Inflammatory macrophage treated with lipopolysaccharide for 1 hour (primary cell): Measurements from ENCODE around the gene PTCD1.
"Not testable (repeated sequence)": the region's sequence is repeated elsewhere in the genome, so short reads cannot be mapped to it uniquely, and the experiment has no call there.

Experiments used
- DNase-seq, 2 donors: peaks; one replicate each; pipeline ENCODE4 v3.0.0-alpha.2; 2020 to 2022

PTCD1 gene

GRCh38 chr7:99448855-99449254 lies 10.3 kb upstream of the PTCD1 start:
- DNase-seq, result no peak

GRCh38 chr7:99447943-99448342 lies 9.3 kb upstream of the PTCD1 start:
- no peak for DNase-seq

GRCh38 chr7:99446096-99446495 lies 7.5 kb upstream of the PTCD1 start:
- no peak for DNase-seq

- DNase-seq, result no peak
These were observed 1.6 kb upstream of the PTCD1 start for GRCh38 chr7:99440195-99440594.

- DNase-seq, result peak in 1 of 2 donors; percentile 1
These were observed 539 bp downstream of the PTCD1 start for GRCh38 chr7:99437946-99438572.

- DNase-seq, result no peak
These were observed 5.4 kb downstream of the PTCD1 start for GRCh38 chr7:99433158-99433557.

- not testable (repeated sequence) for DNase-seq
These were observed 6.7 kb downstream of the PTCD1 start for GRCh38 chr7:99431756-99432540.

- DNase-seq, result no peak
These were observed 8.8 kb downstream of the PTCD1 start for GRCh38 chr7:99429756-99430155.

- DNase-seq, result no peak
These were observed 9.5 kb downstream of the PTCD1 start for GRCh38 chr7:99428972-99429566.

GRCh38 chr7:99424932-99425730 lies 13.5 kb downstream of the PTCD1 start:
- DNase-seq, result no peak

GRCh38 chr7:99422625-99423024 lies 16.0 kb downstream of the PTCD1 start:
- no peak for DNase-seq

- DNase-seq, result no peak
These were observed 16.4 kb downstream of the PTCD1 start for GRCh38 chr7:99422186-99422585.

GRCh38 chr7:99420986-99421385 lies 17.6 kb downstream of the PTCD1 start:
- no peak for DNase-seq

- no peak for DNase-seq
These were observed 18.4 kb downstream of the PTCD1 start for GRCh38 chr7:99420213-99420612.

GRCh38 chr7:99419323-99420021 lies 19.1 kb downstream of the PTCD1 start:
- DNase-seq, result no peak

GRCh38 chr7:99418260-99418659 lies 20.3 kb downstream of the PTCD1 start:
- no peak for DNase-seq

GRCh38 chr7:99415513-99416127 lies 23.0 kb downstream of the PTCD1 start:
- peak in 1 of 2 donors; percentile 45 for DNase-seq

- DNase-seq, result no peak
These were observed 28.0 kb downstream of the PTCD1 start for GRCh38 chr7:99410635-99411034.

- DNase-seq, result no peak
These were observed 28.8 kb downstream of the PTCD1 start for GRCh38 chr7:99409806-99410205.

GRCh38 chr7:99409192-99409572 lies 29.4 kb downstream of the PTCD1 start:
- DNase-seq, result no peak

- DNase-seq, result peak; percentile 87 to 96
These were observed 30.0 kb downstream of the PTCD1 start, which contains the start of the genes BUD31 and PDAP1 for GRCh38 chr7:99408379-99409191. Gene BUD31, plus strand, starts transcription at chr7:99408969. Its CDS starts 2,124 bp downstream, at chr7:99411093. Gene PDAP1, minus strand, starts transcription at chr7:99408597. Its CDS starts 49 bp downstream, at chr7:99408548.
